Stimulated activated CD4-positive, alpha-beta T cell treated with anti-CD3 and anti-CD28 coated beads, Interleukin-15, amount 100 ng/mL, for 1 hour (primary cell): Measurements from ENCODE around the gene PRSS56.
"Not testable (repeated sequence)": the region's sequence is repeated elsewhere in the genome, so short reads cannot be mapped to it uniquely, and the experiment has no call there.

Experiments used
- DNase-seq, 2 donors: peaks; one replicate each; pipeline ENCODE4 v3.0.0-alpha.2; 2020; ENCODE audit warnings: low read depth in 1 of 2, low spot score in 1 of 2

The PRSS56 gene

DNA sequence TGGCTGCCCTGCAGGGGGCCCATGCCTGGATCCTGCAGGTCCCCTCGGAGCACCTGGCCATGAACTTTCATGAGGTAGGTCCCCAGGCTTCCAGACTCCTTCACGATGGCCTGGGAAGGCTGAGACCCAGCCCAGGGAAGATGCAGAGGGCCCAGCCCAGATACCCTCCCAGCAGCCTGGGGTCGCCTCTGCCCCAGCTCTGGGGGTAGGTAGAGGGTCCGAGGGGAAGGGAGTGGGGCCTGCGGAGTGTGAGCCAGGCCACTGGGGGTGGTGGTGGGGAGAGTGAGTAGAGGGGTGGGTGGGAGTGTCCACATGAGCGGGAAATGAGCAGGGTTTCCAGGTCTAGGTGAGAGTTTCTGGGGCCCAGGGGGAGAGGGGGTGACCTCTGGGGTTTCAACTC lies 4.6 kb downstream of the PRSS56 start:
- DNase-seq = no peak

DNA sequence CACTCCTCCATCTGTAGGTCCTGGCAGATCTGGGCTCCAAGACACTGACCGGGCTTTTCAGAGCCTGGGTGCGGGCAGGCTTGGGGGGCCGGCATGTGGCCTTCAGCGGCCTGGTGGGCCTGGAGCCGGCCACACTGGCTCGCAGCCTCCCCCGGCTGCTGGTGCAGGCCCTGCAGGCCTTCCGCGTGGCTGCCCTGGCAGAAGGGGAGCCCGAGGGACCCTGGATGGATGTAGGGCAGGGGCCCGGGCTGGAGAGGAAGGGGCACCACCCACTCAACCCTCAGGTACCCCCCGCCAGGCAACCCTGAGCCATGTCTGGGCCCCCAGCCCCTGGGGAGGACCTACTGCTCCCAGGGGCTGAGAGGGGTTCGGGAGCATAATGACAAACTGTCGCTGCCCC lies 5.0 kb downstream of the PRSS56 start:
- no peak for DNase-seq

DNA sequence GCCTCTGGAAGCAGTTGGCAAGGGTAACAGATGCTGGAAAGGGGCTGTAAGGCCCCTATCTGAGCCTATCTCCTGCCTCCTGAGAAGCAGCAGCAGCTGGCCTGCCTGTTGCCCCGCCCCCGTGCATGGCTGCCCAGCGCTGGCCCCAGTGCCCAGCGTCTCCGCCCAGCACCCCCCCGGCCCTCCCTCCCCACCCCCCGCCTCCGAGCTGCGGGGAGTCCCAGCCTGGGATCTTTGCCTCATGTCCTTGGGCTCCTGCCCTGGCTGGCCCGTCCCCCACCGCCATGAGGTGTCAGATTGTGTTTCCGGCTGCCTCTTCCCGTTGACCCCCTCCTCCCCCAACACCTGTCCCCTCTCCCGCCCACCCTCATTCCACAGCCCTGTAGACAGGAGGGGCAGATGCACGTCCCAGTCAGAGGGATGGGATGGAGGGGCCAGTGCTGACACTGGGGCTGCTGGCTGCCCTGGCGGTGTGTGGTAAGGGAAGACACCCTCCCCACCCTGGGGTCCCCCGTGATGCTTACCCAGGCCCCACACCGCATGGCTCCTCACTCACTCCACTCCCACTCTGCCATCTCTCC lies 5.7 kb downstream of the PRSS56 start, which contains the start of gene CHRND:
Gene CHRND, plus strand, starts transcription at position 370 of the 581 bp plus-strand sequence. Its CDS starts 56 bp downstream, at position 426.
- DNase-seq = no peak

DNA sequence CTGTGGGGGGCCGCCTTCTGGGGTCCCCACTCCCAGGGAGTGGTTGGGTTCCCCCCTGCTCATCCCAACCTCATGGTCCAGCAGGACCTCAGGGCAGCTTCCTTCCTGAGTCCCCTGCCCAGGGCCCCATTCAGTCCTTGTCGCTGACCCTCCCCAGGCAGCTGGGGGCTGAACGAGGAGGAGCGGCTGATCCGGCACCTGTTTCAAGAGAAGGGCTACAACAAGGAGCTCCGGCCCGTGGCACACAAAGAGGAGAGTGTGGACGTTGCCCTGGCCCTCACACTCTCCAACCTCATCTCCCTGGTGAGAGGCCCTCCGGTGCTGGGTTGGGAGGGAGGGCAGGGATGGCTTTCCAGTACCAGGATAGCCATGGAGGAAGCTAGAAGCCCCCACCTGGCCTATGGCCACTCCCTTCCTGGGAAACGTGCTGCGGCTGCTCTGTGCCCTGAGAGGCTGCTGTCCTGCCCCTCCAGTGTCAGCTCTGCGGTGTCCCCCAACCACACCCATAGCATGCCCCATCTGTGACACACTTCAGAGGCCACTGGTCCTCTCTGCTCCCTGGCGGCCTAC lies 6.3 kb downstream of the PRSS56 start:
- DNase-seq = no peak

- no peak for DNase-seq
Observed at GRCh38 chr2:232527905-232528470, 7.8 kb downstream of the PRSS56 start.

DNA sequence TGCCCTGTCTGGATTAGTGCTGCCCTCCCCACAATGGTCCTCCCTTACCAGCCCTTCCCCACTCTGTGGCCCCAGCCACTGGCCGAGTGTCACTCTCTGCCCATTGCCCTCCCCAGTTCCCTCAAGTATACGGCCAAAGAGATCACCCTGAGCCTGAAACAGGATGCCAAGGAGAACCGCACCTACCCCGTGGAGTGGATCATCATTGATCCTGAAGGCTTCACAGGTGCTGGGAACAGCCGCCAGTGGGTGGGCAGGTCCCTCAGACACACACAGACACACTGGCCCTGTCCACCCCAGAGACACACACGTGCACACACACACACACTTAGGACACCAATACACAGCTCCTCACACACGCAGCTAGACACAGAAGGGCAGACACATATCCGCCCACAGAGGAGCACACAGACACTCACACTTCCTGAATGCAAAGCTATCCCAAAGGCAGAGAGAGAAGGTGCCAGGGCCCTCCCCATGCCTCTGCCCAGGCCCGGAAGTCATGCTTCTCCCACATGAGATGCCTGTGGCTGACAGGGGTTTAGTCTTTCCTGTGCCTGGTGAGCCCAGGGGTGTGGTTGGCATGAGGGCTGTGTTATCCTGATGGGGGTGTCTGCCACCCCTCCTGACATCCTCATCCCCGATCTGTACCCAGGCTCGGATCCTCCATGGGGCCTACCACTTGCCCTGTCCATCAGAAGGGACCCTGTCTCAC lies 8.7 kb downstream of the PRSS56 start:
- DNase-seq = no peak

DNA sequence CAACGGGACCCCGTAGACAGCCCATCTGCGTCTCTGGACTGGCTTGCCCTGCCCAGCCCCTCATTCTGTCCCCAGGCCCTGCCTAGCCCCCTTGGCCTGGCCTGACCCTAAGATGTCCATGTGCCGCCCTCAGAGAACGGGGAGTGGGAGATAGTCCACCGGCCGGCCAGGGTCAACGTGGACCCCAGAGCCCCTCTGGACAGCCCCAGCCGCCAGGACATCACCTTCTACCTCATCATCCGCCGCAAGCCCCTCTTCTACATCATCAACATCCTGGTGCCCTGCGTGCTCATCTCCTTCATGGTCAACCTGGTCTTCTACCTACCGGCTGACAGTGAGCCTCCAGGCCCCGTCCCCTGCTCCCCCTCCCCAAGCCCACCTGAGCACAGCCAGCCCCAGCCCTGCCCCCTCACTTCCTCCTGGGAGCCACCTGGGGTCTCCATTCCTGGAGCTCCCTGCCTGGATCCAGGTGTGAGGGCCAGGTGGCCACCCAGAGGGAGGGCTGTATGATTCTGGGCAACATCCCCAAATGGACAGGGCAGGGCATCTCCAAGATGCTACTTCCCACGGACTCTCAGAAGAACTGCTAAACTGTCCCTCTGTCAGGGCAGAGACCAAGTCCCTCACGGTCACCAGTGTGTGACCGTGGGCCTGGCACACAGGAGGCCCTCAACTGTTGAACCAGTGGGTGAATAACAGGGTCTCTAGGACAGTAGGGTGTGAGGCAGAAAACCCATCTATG lies 9.8 kb downstream of the PRSS56 start:
- DNase-seq = no peak

DNA sequence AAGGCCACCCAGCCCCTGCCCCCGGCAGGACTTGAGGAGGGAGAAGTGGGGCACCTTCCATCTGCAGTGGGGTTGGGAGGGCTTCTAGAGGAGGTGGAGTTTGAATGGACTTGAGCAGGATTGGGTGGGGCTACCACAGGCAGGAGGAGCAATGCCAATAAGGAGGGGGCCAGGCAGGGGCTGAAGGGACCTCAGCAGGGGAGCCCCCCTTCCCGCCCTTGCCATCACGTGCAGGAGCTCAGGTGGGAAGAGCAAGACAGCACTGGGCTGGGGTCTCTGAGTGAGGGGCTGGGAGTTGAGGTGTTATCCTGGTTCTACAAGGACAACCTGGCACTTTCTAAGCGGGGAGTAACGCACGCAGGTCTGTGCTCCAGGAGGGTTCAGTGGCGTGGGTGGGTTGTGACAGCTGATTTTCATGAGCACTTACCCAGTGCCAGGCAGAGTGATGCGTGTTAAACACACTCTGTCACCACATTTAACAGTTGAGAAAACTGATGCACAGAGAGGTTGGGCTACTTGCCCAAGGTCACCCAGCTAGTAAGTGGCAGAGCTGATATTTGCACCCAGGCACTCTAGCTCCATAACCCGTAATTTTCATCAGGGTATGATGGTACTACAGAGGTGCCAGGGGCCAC lies 10.6 kb downstream of the PRSS56 start:
- DNase-seq = no peak

- DNase-seq = no peak
Observed at GRCh38 chr2:232532419-232532818, 12.2 kb downstream of the PRSS56 start.

DNA sequence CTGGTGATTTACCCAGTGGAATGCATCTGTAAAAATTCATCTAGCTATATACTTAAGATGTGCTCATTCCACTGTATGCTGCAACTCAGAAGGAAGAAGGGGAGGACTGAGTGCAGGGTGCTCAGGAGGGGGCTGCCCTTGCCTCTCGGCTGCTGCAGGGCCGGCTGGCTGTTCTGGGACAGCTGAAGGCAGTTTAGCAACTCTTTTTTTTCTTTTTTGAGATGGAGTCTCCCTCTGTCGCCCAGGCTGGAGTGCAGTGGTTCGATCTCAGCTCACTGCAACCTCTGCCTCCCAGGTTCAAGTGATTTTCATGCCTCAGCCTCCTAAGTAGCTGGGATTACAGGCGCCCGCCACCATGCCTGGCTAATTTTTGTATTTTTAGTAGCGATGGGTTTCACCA lies 12.6 kb downstream of the PRSS56 start:
- DNase-seq = not testable (repeated sequence)

DNA sequence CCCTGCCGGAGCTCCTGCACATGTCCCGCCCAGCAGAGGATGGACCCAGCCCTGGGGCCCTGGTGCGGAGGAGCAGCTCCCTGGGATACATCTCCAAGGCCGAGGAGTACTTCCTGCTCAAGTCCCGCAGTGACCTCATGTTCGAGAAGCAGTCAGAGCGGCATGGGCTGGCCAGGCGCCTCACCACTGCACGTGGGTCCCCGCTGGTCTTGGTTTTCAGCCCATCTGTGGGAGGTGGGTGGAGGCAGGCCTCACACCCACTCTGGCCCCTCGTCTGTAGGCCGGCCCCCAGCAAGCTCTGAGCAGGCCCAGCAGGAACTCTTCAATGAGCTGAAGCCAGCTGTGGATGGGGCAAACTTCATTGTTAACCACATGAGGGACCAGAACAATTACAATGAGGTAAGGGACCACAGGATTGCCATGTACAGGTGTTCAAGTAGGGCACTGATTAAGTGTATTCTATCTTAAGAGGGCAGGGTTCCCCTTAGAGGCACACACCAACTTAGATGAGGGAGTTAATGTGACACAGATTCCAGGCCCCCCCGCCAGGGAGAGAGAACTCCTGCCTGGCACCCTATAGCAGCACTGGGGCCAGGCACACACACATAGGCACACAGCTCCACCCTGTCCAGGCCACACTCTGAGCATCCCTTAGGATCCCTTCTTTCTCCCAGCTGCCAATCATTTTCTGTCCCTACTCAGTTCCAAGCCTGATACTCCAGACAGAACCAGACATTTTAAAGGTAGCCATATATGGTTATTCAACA lies 13.9 kb downstream of the PRSS56 start:
- DNase-seq = no peak

GRCh38 chr2:232534940-232535651 lies 14.9 kb downstream of the PRSS56 start:
- no peak for DNase-seq

GRCh38 chr2:232535761-232536530 lies 15.8 kb downstream of the PRSS56 start:
- DNase-seq = no peak

- DNase-seq = no peak
Observed at GRCh38 chr2:232537079-232537478, 16.9 kb downstream of the PRSS56 start.

GRCh38 chr2:232537499-232537898 lies 17.3 kb downstream of the PRSS56 start:
- DNase-seq = no peak

GRCh38 chr2:232538671-232539070 lies 18.5 kb downstream of the PRSS56 start:
- no peak for DNase-seq

DNA sequence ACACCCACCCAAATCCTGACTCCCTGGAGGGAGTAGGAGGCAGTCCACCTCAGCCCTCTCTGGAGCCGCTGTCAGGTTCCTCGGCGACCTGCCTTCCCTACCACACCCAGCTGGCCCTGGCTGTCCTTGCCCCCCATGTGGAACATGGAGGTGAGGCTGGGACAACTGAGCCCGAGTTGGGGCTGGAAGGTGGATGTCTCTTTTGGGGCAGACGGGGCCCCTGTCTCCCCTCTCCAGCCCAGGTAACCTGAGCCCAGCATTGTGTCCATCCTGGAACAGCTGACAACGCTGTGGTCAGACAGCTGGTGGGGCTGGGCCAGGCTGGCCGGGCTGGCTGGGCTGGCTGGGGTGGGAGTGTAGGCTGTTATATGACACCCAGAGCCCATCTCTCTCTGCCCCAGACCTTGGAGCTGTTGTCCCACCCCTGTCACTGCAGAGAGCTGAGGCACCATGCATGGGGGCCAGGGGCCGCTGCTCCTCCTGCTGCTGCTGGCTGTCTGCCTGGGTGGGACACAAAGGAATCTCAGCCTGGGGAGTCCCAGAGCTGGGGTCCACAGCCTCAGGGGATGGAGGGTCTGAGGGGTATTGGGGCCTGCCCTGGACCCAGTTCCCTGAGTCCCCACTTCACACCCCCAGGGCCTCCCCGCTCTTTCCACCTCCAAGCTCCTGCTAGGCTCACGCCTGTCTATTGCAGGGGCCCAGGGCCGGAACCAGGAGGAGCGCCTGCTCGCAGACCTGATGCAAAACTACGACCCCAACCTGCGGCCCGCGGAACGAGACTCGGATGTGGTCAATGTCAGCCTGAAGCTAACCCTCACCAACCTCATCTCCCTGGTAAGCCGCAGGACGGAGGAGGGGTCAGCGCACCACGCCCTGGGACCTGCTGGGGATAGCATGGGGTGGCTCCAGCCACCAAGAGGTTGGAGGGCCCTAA lies 19.4 kb downstream of the PRSS56 start, which contains the start of gene CHRNG:
Gene CHRNG, plus strand, starts transcription at position 395 of the 934 bp plus-strand sequence. Its CDS starts 56 bp downstream, at position 451.
- DNase-seq = no peak
